Activated gamma-delta T cell (primary cell): ENCODE data around the gene MCF2L2.
"Not testable (repeated sequence)": the region's sequence is repeated elsewhere in the genome, so short reads cannot be mapped to it uniquely, and the experiment has no call there.

Experiments
- DNase-seq: peaks from one replicate; lab custom pipeline; 2025; lab: John Stamatoyannopoulos, UW

The MCF2L2 gene

DNA sequence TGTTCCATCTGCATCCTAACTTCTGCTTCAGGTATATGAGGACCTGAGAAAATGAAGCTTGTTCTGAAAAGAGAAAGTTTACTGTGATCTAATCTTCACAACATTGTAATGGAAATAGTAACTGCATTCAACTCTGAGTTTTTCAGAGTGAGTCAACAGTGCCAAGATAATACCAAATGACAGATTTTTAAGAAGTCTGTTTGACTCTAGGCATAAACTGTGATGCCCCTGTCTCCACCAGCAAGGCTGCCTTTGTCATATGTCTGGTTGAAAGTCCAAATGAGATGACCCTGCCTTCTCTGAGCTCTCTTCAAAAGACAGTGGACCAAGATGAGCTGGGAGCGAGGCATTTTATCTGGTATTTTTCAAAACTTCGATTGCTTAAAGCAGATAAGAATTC, 220.2 kb downstream of the MCF2L2 start:
- no peak for DNase-seq

- DNase-seq = no peak
These were observed 224.7 kb downstream of the MCF2L2 start for GRCh38 chr3:183203670-183204069.

- DNase-seq = no peak
These were observed 226.3 kb downstream of the MCF2L2 start for GRCh38 chr3:183202004-183202722.

DNA sequence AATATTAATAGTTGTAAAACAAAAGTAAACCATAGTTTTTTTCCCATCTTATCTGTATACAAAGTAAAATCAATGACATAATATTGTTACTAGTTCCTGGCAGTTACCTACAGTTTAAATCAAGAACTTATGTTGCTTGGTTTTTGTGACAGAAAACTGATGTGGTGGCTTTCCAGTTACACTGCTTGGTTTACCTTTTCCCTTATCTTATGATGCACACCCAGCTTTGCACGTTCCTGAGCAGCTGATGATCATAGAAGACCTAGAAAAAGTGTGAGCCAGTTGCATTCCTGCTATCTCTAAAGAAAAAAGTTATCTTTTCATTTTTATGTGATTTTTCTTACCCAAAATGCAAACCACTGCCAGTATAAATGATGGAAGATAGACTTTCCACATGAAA, 229.5 kb downstream of the MCF2L2 start:
- no peak for DNase-seq

DNA sequence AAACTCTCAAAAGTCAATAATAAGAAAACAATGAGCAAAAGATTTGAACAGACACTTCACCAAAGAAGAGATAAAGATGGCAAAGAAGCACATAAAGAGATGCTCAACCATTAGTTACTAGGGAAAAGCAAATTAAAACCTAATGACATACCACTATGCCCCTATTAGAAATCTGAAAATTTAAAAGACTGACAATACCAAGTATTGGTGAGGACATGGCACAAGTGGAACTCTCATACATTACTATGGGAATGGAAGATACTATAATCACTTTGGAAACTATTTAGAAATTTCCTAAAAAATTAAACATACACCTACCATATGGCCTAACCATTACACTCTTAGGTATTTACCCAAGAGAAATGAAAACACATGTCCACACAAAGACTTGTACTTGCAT, 230.7 kb downstream of the MCF2L2 start:
- DNase-seq = no peak

DNA sequence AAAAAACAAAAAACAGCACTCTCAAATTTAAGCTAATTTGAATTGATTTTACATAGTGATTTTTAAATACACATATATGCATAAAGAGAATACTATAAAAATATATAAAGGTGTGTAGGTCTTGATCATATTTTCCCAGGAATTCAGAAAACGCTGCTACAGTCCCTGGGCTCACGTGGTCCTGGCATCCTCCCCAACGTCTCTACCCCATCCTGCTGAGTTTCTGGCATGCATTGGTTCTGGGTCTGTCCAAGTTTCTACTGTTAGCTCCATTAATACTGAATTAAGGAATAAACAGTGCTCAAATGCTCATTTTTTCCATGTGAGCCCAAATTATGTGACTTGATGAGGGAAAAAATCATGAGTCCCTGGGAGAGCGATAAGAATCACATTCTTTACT, 233.2 kb downstream of the MCF2L2 start:
- no peak for DNase-seq

- no peak for DNase-seq
These were observed 234.4 kb downstream of the MCF2L2 start for GRCh38 chr3:183193762-183194689.

DNA sequence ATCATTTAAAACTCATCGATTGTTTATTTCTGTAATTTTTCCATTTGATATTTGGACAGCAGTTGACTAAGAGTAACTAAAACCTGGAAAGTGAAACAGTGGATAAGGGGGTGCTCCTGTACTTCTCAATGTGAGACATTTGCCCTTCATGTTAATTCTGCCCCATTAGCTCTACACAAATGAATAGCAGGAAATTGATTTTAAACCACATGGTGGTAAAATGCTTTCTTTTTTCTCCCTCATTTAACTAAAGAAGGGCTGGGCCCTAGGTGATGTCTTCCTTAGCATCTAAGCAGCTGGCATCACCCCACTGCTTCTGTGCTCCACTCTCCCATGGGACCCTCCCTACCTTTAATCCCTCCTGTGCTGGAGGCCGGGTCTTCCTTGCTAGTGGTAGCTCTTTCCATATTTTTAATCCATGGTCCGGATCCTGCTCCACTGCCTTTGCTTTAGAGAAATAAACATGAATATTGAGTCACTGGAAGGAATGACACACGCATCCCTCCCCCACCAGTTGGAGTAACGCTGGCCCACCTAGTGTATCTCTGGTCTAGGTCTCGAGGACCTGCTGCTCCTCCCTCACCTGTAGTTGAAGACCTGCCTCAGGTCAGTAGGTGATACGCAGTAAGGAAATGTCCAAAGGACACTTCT, 235.6 kb downstream of the MCF2L2 start:
- no peak for DNase-seq

DNA sequence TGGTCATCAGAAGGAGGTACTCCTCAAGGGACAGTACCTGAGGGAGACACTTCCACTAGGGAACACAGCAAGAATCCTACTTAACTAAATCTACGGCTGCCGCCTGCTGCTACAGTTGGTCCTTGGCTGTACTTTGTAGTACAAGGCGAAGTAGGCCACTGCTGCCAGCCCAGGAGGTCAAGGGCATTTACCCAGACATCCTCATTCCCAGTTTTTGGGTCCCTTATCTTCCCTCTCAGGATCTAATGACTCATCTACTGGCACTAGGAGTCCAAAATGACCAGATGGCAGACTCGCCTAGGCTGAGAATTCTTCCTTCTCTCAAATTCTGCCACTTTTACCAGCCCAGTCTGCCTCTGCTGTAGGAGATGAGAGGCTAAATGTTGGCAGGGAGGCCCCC, 238.8 kb downstream of the MCF2L2 start:
- no peak for DNase-seq

DNA sequence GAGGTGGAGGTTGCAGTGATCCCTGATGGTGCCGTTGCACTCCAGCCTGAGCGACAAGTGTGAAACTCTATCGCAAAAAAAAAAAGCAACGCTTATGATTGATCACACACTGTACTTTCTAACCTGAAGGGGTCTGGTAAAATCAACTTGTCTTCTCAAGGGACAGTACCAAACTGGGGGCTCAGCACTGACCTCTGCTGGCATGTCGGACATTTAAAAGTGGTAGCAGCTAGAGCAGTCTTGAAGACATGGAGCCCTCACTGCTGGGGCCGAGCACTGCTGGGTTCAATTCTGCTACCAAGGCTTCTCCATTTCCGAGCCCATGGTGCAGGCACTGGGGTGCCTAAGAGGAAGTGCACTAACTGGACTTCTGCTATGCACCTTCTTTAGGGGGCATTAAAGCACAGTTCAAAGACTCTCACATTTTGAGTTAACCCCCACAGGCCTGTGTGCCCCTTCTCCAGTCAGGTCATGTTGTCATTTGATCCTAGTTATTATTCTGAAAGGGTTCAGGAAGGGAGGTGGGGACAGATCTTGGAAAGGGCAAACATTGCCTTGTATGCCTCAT, 239.4 kb downstream of the MCF2L2 start:
- DNase-seq = no peak

- no peak for DNase-seq
These were observed 242.7 kb downstream of the MCF2L2 start for GRCh38 chr3:183185696-183186095.

GRCh38 chr3:183182732-183183610, 245.4 kb downstream of the MCF2L2 start:
- no peak for DNase-seq

DNA sequence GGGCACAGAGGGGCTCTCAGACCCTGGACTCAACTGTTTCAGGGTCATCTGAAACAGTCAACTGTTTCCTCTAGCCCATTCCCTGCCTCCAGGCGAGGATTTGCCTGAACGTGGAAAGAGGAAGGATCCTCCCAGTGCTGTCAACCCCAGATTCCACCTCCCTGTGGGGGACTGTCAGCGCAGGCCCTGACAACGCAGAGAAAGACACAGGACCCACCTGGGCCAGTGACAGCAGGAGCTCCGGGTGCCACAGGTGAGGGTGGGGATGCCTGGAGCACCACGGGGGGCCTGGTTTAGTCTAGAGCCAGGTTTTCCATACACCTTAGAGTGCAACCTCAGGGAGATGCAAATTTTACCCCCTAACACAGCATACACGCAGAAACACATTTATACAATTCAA, 246.3 kb downstream of the MCF2L2 start:
- DNase-seq = no peak

DNA sequence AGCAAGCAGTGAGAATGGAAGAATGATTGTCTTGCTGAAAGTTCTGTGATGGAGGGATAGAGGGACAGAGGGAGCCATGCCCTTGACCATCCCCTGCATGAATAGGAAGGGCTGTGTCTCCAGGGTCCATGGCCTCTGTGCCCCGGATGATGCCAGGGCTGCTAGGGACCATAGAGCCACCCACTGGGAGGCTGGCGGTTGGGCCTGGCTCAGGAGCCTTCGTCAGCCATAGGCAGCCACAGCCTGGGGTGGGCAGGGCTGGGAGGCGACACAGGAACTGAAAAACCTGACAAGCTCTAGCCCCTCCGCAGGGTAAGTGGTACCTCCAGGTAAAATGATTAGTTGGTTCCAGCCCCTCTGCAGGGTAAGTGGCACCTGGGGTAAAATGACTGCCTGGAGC, 246.8 kb downstream of the MCF2L2 start:
- no peak for DNase-seq

DNA sequence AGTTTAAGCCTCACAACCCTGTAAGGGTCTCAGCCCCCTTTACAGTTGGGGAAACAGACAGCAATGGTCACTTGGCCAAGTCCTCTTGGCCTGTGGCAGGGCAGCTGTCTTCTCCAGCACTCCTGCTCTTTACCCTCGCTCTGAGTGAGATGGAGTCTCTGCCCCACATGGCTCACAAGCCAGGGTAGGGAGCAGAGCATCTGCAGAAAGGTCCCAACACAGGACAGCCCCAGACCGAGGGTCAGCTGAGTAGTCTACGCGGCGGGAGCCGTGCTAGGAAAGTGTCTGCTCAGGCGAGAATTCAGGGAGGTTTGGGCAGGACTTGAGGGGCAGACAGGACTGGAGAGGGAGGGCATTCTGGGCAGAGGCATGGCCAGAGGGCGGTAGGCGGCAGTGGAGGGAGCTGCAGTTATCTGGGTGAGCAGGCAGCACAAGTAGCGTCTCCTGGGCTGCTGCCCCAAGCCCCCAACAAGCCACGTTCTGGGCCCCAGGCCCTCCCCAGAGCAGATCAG, 247.6 kb downstream of the MCF2L2 start:
- DNase-seq = no peak

- DNase-seq = no peak
These were observed 248.2 kb downstream of the MCF2L2 start for GRCh38 chr3:183180110-183180783.

GRCh38 chr3:183179550-183179908, 248.9 kb downstream of the MCF2L2 start:
- not testable (repeated sequence) for DNase-seq

- peak; percentile 14 for DNase-seq
These were observed 249.4 kb downstream of the MCF2L2 start for GRCh38 chr3:183178833-183179549.

GRCh38 chr3:183178512-183178832, 249.9 kb downstream of the MCF2L2 start:
- no peak for DNase-seq

DNA sequence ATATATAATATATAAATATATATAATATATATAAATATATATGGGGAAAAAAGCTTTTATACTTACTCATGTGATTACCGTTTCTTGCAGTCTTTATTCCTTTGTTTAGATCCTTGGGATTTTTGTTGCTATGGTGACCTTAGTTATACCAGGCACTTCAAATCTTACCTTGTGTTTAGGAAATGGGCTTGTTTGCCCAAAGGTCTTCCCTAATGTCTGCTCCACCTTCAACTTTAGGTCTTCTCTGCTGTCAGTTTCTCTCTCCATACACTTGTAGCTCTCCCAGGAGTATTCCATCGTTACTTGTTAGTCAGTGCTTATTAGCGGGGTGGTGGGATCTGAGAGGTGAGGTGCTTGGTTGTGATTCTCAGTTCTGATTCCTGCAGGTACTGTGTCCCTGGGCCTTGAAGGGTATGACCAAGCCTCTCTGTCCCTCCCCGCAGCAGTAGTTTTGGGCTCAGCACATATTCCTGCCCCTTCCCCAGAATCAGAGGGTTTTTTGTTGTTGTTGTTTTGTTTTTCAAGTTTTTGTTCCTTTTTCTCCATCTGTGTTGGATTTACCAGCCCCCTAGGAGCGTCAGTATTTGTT, 256.3 kb downstream of the MCF2L2 start:
- DNase-seq = no peak
